ENCODE data around the gene ERN1. TPM values are rescaled to one million over a fixed set of nuclear protein-coding genes. Genes with fewer than 3 reads are reported as not detected.
"Not testable (repeated sequence)": the region's sequence is repeated elsewhere in the genome, so short reads cannot be mapped to it uniquely, and the experiment has no call there.

Gene ERN1
- total RNA-seq, result 7.1 TPM
- long read RNA-seq, partial matches to known transcripts, result 0 of 3 reads
- long read RNA-seq, other reads (novel, unspliced or antisense), result 0 of 3 reads

- intact Hi-C loops (cut with DNase I), result loop anchor here (2.0 to 5.0 kb wide), 3 partner anchors 15 to 218 kb away; partner anchors contain the start of gene CSHL1
- ATAC-seq, result peak; percentile 98
- DNase-seq (ENCODE audit: missing footprints), result peak; percentile 98
Measured at GRCh38 chr17:64129765-64130558, at the start of gene ERN1. TSS of gene ERN1 (minus strand) at chr17:64130144. CDS start at chr17:64130029, 115 bp downstream.

DNA sequence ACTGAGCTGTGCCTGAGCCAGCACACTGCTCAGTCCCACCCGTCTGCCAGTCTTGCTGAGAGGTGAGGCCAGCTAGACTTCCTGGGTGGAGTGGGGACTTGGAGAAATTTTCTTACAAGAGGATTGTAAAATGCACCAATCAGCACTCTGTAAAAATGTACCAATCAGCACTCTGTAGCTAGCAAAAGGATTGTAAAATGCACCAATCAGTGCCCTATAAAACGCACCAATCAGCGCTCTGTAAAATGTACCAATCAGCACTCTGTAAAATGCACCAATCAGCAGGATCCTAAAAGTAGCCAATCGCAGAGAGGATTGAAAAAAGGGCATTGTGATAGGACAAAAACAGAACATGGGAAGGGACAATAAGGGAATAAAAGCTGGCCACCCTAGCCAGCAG lies 49.1 kb upstream of the ERN1 start:
- intact Hi-C loops (cut with DNase I); ATAC-seq: not testable (repeated sequence)

DNA sequence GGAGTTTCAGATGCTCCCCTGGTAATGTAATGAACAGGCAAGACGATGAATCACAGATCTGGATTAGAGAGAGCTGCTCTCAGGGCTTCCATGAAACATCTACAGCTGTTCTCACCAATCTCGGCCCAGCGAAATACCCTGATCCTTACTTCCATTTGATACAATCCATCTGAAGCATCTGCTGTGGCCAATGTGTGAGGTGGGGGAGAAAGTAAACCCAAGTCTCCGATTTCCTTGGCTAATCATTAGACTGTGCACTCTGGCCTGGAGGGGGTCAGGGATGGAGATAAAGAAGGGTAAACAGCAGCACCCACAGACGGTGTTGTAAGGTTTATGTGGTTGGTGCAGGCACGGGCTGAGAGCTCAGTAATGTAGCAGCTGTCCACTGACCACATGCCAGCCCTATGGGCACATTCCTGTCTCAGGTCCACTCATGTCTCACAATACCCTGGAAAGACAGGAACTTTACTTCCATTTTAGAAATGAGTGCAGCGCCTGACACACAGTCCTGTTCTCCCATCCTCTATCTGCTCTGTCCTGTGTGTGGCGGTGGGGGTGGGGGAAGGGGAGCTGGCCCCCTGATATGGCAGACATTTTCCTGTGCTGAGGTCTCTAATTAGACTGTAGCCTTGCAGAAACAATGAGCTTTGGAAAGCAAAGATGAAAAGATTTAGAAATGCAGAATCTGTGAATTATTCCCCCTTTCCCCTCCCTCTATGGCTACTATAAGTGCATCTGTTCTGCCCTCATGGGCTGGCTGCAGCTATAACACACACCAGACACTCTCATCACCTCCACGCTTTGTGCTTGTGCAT lies 48.3 kb upstream of the ERN1 start:
- intact Hi-C loops (cut with DNase I), result no loop called here
- ATAC-seq (no peak), DNase-seq (ENCODE audit: missing footprints) (no peak)

More for the DNA sequence above, 49.1 kb upstream of the ERN1 start:
- not testable (repeated sequence) for DNase-seq (ENCODE audit: missing footprints)

- intact Hi-C loops (cut with DNase I), result no loop called here
- ATAC-seq (no peak), DNase-seq (ENCODE audit: missing footprints) (no peak)
Measured at GRCh38 chr17:64177311-64178010, 47.5 kb upstream of the ERN1 start.

GRCh38 chr17:64176556-64176955 lies 46.6 kb upstream of the ERN1 start:
- ATAC-seq, result peak; percentile 69
- intact Hi-C loops (cut with DNase I), result no loop called here
- DNase-seq (ENCODE audit: missing footprints), result no peak

- DNase-seq (ENCODE audit: missing footprints), result no peak
- intact Hi-C loops (cut with DNase I), result no loop called here
- ATAC-seq, result peak; percentile 67
Measured at GRCh38 chr17:64174686-64175456, 44.9 kb upstream of the ERN1 start.

- intact Hi-C loops (cut with DNase I), result no loop called here
- DNase-seq (ENCODE audit: missing footprints) (no peak), ATAC-seq (peak; percentile 15)
Measured at GRCh38 chr17:64173646-64174045, 43.7 kb upstream of the ERN1 start.

- no peak for DNase-seq (ENCODE audit: missing footprints)
- no peak for ATAC-seq
- intact Hi-C loops (cut with DNase I), result no loop called here
Measured at GRCh38 chr17:64172510-64172909, 42.6 kb upstream of the ERN1 start.

DNA sequence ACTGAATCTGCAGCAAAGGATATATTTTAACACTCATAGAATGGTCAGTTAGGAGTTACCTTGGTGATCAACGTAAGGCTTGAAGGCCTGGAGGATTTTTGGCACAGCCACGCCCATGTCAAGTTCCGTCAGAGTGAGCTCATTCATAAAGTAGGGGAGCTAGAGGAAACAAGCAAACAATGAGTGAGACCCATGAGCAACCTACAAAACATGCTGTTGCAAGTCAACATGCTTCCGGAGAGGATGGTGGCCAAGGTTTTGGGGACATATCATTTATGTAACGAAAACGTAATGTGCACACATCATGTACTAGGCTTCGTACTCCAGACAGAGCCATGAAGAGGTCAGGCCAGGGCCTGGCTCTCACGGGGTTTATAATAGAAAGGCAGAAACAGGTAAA lies 41.1 kb upstream of the ERN1 start:
- ATAC-seq (no peak), DNase-seq (ENCODE audit: missing footprints) (no peak)
- intact Hi-C loops (cut with DNase I), result no loop called here

GRCh38 chr17:64170286-64170685 lies 40.3 kb upstream of the ERN1 start:
- no peak for ATAC-seq
- intact Hi-C loops (cut with DNase I), result no loop called here
- DNase-seq (ENCODE audit: missing footprints), result no peak

DNA sequence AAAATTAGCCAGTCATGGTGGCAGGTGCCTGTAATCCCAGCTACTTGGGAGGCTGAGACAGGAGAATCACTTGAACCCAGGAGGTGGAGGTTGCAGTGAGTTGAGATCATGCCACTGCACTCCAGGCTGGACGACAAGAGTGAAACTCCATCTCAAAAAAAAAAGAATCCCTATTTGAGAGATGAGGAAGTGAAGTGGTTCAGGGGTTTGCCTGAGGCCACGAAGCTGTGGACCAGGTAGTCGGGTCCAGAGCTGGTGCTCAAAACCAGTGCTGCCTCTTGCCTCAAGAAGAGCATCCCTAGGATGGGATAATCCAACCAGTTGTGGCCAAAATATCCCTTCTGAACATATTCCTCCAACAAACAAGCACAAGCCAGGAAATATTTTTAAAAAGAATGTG lies 37.7 kb upstream of the ERN1 start:
- ATAC-seq; intact Hi-C loops (cut with DNase I); DNase-seq (ENCODE audit: missing footprints): not testable (repeated sequence)

- ATAC-seq (no peak), DNase-seq (ENCODE audit: missing footprints) (no peak)
- intact Hi-C loops (cut with DNase I), result no loop called here
Measured at GRCh38 chr17:64166876-64167275, 36.9 kb upstream of the ERN1 start.

GRCh38 chr17:64165347-64165746 lies 35.4 kb upstream of the ERN1 start:
- ATAC-seq (no peak), DNase-seq (ENCODE audit: missing footprints) (no peak)
- intact Hi-C loops (cut with DNase I), result no loop called here

DNA sequence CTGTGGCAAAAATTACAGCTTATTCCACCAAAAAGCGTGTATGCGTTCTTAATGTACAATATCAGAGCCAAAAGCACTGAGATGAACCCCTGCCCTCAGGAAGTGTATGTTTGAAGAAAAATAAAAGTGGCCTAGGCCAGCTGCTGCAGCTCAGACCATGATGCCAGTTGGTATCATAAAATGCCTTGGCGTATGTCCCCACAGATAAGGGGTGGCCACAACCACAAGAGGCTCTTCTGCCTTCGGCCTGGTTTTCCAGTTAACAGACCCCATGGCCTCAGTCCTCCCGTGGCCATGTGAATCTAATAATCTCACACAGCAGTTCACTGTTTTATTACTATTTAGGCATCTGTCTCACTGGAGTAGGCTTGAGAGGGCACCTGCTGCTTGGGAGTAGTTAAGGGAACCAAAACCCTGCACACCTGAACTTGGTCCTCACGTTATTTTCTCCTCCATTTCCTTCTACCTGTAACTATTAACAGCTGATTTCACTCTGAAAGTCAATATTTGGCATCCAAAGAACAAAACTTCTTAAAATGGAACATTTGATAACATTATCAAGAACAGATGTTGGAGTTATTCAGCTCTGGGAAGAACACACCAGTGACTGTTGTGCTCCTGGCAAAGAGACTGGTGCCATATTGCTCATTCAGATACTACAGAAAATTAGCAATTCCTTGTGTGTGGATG lies 34.8 kb upstream of the ERN1 start:
- ATAC-seq, result no peak

DNA sequence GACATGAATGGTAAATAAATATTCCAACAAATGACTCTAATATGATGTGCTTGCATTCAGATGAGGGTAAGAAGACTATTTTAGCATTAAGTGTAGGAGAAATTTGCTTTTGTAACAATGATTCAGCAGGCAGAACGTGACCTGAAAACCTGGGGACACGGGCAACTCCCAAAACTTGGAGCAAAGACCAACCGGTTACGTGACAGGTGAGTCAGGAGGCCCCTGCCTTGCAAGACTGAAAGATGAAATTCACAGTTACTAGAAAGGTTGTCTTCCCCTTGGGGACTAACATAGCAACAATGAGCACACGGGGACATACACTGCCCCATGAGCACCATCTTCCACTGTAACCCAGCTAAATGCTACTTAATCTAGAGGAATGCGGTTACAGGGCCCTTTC lies 33.5 kb upstream of the ERN1 start:
- intact Hi-C loops (cut with DNase I), result no loop called here

More for the DNA sequence above, 34.8 kb upstream of the ERN1 start:
- DNase-seq (ENCODE audit: missing footprints), result no peak
- intact Hi-C loops (cut with DNase I), result no loop called here

GRCh38 chr17:64162554-64162953 lies 32.6 kb upstream of the ERN1 start:
- ATAC-seq, result peak; percentile 20
- intact Hi-C loops (cut with DNase I), result no loop called here
- DNase-seq (ENCODE audit: missing footprints), result no peak

More for the DNA sequence above, 33.5 kb upstream of the ERN1 start:
- ATAC-seq (no peak), DNase-seq (ENCODE audit: missing footprints) (no peak)

GRCh38 chr17:64161380-64162176 lies 31.6 kb upstream of the ERN1 start:
- ATAC-seq (no peak), DNase-seq (ENCODE audit: missing footprints) (no peak)
- intact Hi-C loops (cut with DNase I), result no loop called here

Data from Right ventricle myocardium inferior (tissue), 1 donor.